ENCODE results near the gene TMEM91.

DNA sequence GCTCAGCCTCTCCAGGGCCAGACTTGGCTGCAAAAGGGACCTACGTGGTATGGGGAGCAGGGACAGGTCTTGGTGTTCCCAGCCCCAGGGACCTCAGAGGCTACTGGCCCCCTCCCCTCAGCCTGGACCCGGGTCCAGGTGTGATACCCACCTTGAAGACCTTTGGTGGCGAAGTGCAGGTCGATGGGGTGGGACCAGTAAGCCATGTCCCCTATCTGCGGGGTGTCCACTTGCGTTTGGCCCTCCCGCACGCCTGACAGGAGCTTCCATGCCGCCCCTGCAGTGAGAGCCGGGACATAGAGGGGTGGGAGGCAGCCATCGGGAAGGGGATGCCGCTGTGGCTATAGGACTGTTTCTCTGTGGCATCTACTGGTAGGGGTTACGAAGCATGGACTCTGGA lies 18.6 kb upstream of the TMEM91 start:
- no peak for TF ChIP-seq ZNF114 (CRISPR knock-in tag; IDR thresholded peaks at IDR 0.05)
- no peak for TF ChIP-seq EZH2phosphoT487 (IDR thresholded peaks at IDR 0.05; ENCODE audit: unreplicated experiment)
- no peak for TF ChIP-seq POLR2AphosphoS5 (IDR thresholded peaks at IDR 0.05; ENCODE audit: low read depth)
- TF ChIP-seq, protein P1, sequence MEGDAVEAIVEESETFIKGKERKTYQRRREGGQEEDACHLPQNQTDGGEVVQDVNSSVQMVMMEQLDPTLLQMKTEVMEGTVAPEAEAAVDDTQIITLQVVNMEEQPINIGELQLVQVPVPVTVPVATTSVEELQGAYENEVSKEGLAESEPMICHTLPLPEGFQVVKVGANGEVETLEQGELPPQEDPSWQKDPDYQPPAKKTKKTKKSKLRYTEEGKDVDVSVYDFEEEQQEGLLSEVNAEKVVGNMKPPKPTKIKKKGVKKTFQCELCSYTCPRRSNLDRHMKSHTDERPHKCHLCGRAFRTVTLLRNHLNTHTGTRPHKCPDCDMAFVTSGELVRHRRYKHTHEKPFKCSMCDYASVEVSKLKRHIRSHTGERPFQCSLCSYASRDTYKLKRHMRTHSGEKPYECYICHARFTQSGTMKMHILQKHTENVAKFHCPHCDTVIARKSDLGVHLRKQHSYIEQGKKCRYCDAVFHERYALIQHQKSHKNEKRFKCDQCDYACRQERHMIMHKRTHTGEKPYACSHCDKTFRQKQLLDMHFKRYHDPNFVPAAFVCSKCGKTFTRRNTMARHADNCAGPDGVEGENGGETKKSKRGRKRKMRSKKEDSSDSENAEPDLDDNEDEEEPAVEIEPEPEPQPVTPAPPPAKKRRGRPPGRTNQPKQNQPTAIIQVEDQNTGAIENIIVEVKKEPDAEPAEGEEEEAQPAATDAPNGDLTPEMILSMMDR (conservative IDR thresholded peaks at IDR 0.05; ENCODE audit: low read depth in 2 of 2) = no peak
- no peak for TF ChIP-seq STAT1 (IDR thresholded peaks at IDR 0.05; ENCODE audit: unreplicated experiment)
- no peak for TF ChIP-seq EZH2 (IDR thresholded peaks at IDR 0.05; ENCODE audit: low read depth, unreplicated experiment)
- TF ChIP-seq REST (IDR thresholded peaks at IDR 0.05; ENCODE audit: unreplicated experiment) = no peak
- no peak for TF ChIP-seq ZNF462 (CRISPR knock-in tag; IDR thresholded peaks at IDR 0.05)

All from GM23338 (cell line).